NT2/D1 (cell line): ENCODE data around the gene KRT81.
"Not testable (repeated sequence)": the region's sequence is repeated elsewhere in the genome, so short reads cannot be mapped to it uniquely, and the experiment has no call there.

ENCODE experiments used
- DNase-seq: peaks from one replicate; pipeline ENCODE4 v3.0.0-alpha.2; 2011; ENCODE audit warnings: low read depth, low spot score
- H3K27me3 ChIP-seq: 2 replicates; pipeline ENCODE4 v1.6.0; 2011; ENCODE audit warnings: mild to moderate bottlenecking; ENCODE audit not compliant: insufficient read length, insufficient read depth
- H3K36me3 ChIP-seq: 2 replicates; pipeline ENCODE4 v1.6.1; 2011; ENCODE audit warnings: mild to moderate bottlenecking, low read length, mixed read lengths; ENCODE audit not compliant: insufficient read depth, insufficient read length
- H3K4me1 ChIP-seq: 2 replicates; pipeline ENCODE4 v1.5.1; 2011; ENCODE audit not compliant: insufficient read depth, insufficient read length
- H3K4me3 ChIP-seq: 2 replicates; pipeline ENCODE4 v1.5.1; 2011; ENCODE audit warnings: low read depth; ENCODE audit not compliant: insufficient read length
- H3K9ac ChIP-seq: 2 replicates; pipeline ENCODE4 v1.6.0; 2011; ENCODE audit warnings: low read depth; ENCODE audit not compliant: insufficient read length
- H3K9me3 ChIP-seq: 2 replicates; pipeline ENCODE4 v1.5.1; 2011; ENCODE audit warnings: mild to moderate bottlenecking, low read length; ENCODE audit not compliant: insufficient read depth
- SUZ12 ChIP-seq: IDR thresholded peaks from 2 replicates; pipeline ENCODE4 v1.6.1; 2011; ENCODE audit not compliant: insufficient read length, insufficient read depth; ENCODE audit errors: extremely low read depth
- YY1 ChIP-seq: IDR thresholded peaks from 2 replicates; pipeline ENCODE4 v1.6.1; 2011; ENCODE audit not compliant: insufficient read length, insufficient read depth
- ZNF274 ChIP-seq: IDR thresholded peaks from 2 replicates; pipeline ENCODE4 v1.6.1; 2011; ENCODE audit warnings: mild to moderate bottlenecking, low read depth, low read length

KRT81 gene

DNA sequence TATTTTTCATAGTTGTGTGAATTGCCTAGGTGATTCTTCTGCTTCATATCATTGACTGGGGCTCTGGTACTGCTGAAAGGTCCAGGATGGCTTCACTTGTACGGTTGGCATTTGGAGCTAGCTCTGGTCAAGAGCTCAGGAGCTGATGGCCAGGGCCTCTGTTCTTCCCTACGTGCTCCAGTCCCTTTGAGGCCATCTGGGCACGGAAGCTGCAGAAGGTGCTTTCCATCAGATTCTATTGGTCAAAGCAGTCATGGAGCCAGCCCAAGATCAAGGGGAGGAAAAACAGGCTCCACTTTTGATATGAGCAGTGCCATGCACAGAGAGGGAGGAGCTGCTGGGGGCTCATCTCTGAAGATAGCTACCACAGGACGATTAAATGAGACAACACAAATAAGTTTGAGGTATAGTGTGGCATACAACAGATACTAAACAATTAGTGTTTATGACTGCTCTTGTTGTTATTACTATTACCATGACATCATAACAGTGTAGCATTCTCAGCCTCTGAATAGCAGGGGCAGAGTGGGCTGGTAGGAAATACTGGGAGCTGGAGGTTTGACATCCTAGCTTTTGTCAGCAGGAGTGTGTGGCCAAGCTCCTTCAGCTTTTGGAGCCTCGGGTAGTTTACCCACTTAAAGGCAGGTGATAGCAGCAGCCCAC, 19.4 kb upstream of the KRT81 start:
- no peak overlapping the region for H3K4me3 ChIP-seq
- no peak for TF ChIP-seq SUZ12
- no peak for TF ChIP-seq ZNF274
- no peak for TF ChIP-seq YY1
- peaks cover 53% of the 10 kb centered on the region for H3K27me3 ChIP-seq
- H3K9me3 ChIP-seq = no peaks in the 10 kb centered on the region
- H3K9ac ChIP-seq = no peak overlapping the region
- H3K4me1 ChIP-seq = peaks cover 2% of the 10 kb centered on the region
- no peaks in the 10 kb centered on the region for H3K36me3 ChIP-seq
- no peak for DNase-seq

DNA sequence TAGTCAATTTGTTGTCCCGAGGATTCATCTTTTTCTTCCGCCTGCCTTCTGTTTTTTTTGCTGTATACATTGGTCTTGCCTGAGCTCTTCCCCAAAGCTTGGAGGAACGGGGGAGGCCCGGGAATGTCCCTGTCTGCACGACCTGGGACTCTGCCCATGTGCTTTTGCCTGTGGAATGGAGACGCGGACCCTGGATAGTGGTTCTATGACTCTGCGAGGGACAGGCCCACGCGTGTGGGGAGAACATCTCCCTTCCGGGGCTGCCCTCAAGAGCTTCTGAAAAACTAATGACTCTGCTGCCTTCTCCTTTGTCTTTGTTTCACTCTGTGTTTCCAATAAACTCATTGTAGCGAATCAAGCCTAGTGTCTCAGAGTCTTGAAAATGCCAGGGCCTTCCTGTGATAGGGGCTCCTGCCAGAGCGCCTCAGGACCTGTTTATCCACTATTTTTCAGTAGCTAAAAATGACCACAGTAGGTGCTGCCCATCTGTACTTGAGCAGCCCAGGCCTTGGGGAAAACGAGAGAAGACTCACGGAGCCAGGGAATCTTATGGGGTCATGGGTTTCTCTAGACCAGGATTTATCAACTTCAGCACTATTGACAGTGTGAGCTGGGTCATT, 17.6 kb upstream of the KRT81 start:
- peak overlapping the region; percentile 57 for H3K4me3 ChIP-seq
- H3K9me3 ChIP-seq = no peaks in the 10 kb centered on the region
- TF ChIP-seq SUZ12 (no peak), YY1 (no peak), ZNF274 (no peak)

DNA sequence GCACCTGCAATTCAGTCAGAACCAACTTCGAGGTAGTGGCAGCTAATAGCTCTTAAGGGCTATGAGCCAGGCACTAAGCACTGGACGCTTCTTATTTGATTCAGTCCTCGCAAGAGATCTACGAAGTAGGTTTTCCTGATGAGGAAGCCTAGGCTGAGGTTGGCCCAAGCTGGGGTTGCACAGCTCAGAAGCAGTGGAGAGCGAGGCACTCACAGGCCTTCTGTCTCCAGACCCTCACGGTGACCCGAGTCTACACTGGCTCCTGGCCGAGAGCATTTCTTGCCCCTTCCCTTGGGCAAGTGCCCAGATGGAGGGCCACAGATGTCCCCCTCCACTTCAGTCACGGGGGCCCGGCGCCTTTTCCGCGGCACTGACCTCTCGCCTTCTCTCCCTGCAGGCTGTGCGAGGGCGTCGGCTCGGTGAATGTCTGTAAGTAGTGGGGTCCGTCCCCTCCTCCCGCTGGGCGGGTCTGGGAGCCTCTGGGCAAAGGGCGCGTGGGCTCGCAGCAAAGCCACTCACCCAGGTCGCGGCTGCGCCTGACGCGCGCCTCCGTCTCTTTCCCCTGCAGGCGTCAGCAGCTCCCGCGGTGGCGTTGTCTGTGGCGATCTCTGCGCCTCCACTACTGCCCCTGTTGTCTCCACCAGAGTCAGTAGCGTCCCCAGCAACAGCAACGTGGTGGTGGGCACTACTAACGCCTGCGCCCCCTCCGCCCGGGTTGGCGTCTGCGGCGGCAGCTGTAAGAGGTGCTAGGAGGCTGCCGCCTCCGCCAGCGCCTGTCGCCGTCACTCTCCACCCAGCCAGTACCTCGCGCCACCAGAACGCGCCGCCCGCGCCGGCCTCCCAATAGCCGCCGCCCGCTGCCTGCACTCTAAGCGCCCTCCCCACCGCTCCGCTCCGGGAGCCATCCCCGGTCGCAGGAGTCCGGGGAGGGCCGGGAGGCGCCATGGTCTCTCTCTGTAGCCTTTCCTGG, 16.8 kb upstream of the KRT81 start:
- Histone ChIP-seq H3K36me3 (no peaks in the 10 kb centered on the region), H3K4me1 (peaks cover 9% of the 10 kb centered on the region), H3K9me3 (no peaks in the 10 kb centered on the region), H3K27me3 (peaks cover 50% of the 10 kb centered on the region), H3K4me3 (peak overlapping the region; percentile 57), H3K9ac (peak overlapping the region; percentile 88)
- peak; percentile 52 for DNase-seq
- TF ChIP-seq ZNF274 (no peak), SUZ12 (no peak), YY1 (no peak)

More for the DNA sequence above, 17.6 kb upstream of the KRT81 start:
- Histone ChIP-seq H3K27me3 (peaks cover 53% of the 10 kb centered on the region), H3K4me1 (peaks cover 9% of the 10 kb centered on the region), H3K9ac (peak overlapping the region; percentile 88), H3K36me3 (no peaks in the 10 kb centered on the region)
- no peak for DNase-seq

DNA sequence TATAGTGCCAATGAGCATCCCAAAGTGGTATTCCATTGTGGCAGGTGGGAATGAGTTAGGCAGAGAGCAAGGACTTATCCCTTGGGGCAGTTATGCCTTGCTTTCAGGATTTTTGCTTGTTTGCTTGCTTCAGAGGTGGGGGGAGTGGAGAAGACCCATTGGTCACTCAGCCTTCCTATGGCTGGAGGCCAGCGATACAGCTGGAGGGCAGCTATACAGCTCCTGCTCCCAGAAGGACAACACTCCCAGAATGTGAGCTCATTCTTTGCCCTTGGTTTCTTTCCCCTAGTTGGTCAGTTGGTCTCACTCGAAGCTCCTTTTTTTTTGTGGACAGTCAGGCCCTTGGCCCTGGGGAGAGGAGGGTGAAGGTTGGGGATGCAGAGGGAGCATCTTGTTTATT, 15.4 kb upstream of the KRT81 start:
- no peak for DNase-seq
- TF ChIP-seq SUZ12 = no peak
- no peak for TF ChIP-seq ZNF274
- no peak for TF ChIP-seq YY1
- Histone ChIP-seq H3K4me1 (peaks cover 9% of the 10 kb centered on the region), H3K27me3 (peaks cover 43% of the 10 kb centered on the region), H3K4me3 (no peak overlapping the region), H3K9me3 (no peaks in the 10 kb centered on the region), H3K36me3 (no peaks in the 10 kb centered on the region), H3K9ac (no peak overlapping the region)

DNA sequence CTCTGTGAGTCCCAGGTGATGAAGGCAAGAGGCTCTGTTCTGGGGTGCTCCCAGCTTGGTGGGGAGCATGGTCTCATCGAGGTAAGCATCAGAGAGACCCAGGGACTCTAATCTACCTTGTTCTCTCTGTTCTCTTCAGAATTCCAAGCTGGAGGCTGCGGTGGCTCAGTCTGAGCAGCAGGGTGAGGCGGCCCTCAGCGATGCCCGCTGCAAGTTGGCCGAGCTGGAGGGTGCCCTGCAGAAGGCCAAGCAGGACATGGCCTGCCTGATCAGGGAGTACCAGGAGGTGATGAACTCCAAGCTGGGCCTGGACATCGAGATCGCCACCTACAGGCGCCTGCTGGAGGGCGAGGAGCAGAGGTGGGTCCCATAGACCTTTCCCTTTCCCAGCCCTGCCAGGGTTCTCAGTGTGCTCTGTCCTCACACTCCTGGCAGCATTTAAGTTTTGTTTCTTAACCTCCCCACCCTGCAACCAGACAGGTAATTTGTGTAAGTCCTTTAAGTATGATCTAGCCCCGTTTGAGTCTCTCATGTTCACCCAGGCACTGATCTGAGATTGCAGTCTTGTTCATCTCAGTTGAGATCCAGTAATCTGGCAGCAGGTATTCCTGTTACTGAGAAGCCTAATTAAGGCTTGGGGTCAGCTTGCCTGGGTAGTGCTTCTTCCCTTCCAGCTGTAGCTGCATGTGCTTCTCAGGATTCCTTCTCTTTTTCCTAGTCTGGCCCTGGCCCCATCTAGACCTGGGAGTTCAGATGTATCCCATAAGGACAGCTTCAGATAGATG, 14.8 kb upstream of the KRT81 start:
- H3K9ac ChIP-seq = no peak overlapping the region
- TF ChIP-seq ZNF274 (no peak), SUZ12 (no peak), YY1 (no peak)
- H3K4me3 ChIP-seq = no peak overlapping the region
- peaks cover 43% of the 10 kb centered on the region for H3K27me3 ChIP-seq
- no peaks in the 10 kb centered on the region for H3K36me3 ChIP-seq
- DNase-seq = no peak
- peaks cover 9% of the 10 kb centered on the region for H3K4me1 ChIP-seq
- no peaks in the 10 kb centered on the region for H3K9me3 ChIP-seq

DNA sequence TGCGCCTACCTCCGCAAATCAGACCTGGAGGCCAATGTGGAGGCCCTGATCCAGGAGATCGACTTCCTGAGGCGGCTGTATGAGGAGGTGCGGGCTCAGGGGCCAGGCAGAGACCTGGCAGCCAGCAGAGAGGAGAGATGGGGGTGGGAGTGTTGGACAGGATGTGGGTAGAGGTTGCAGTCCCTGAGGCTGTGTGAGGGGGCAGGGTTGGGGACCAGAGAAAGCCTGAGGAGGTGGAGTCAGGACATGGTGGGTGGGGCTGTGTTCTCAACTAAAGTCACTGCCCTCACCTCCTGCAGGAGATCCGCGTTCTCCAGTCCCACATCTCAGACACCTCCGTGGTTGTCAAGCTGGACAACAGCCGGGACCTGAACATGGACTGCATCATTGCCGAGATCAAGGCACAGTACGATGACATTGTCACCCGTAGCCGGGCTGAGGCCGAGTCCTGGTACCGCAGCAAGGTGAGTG, 13.6 kb upstream of the KRT81 start:
- not testable (repeated sequence) for H3K9me3 ChIP-seq, H3K36me3 ChIP-seq, H3K9ac ChIP-seq, DNase-seq, H3K4me1 ChIP-seq, H3K4me3 ChIP-seq
- peaks cover 37% of the 10 kb centered on the region for H3K27me3 ChIP-seq

DNA sequence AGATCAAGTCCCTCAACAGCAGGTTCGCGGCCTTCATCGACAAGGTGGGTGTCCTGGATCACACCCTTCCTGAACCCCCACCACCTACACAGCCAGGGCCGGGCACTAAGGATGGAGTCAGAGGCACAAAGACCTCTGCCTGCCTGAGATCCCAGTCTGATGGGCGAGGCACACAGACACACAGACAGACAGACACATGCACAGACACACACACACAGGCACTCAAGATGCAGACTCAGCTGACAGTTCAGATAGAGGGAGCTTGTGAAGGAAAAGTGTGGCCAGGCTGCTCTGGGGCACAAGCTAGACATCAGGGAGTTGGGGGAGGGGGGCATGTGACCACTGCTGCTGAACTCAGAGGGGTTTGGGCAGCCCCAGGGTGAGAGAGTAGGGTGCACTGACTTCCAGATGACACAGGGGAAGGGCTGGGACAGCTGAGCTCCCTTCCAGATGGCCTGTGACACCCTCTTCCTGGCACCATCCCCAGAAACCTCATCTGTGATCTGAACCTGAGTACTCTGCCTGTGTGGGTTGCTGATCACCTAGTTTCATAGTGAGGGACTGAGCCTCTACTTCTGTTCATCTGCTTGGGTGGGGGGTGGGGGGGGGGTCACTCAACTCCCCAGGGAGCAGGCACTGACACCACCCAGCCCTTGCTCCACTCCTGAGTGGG, 11.0 kb upstream of the KRT81 start:
- not testable (repeated sequence) for H3K9ac ChIP-seq, H3K9me3 ChIP-seq, DNase-seq, H3K4me1 ChIP-seq, H3K36me3 ChIP-seq, H3K4me3 ChIP-seq
- H3K27me3 ChIP-seq = peaks cover 11% of the 10 kb centered on the region

DNA sequence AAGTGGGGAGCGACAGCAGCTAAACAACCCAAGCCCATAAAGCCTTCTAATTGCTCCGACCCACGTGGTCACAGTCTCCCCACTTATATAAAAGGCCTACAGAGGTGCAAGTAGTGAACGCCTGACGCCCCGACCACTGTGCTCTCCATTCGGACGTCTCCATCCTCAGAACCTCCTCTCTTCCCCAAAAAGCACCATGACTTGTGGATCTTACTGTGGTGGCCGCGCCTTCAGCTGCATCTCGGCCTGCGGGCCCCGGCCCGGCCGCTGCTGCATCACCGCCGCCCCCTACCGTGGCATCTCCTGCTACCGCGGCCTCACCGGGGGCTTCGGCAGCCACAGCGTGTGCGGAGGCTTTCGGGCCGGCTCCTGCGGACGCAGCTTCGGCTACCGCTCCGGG, 10.4 kb upstream of the KRT81 start:
- not testable (repeated sequence) for H3K4me1 ChIP-seq, H3K36me3 ChIP-seq, DNase-seq, H3K4me3 ChIP-seq, H3K9ac ChIP-seq, H3K9me3 ChIP-seq
- peaks cover 10% of the 10 kb centered on the region for H3K27me3 ChIP-seq
